ENCODE results near the gene PRCC.

PRCC gene

GRCh38 chr1:156727926-156728598 lies 39.3 kb upstream of the PRCC start, which contains the start of gene METTL25B:
Gene METTL25B (plus strand): TSS chr1:156728469. CDS start chr1:156729105, 636 bp downstream.
- TF ChIP-seq, protein P1, sequence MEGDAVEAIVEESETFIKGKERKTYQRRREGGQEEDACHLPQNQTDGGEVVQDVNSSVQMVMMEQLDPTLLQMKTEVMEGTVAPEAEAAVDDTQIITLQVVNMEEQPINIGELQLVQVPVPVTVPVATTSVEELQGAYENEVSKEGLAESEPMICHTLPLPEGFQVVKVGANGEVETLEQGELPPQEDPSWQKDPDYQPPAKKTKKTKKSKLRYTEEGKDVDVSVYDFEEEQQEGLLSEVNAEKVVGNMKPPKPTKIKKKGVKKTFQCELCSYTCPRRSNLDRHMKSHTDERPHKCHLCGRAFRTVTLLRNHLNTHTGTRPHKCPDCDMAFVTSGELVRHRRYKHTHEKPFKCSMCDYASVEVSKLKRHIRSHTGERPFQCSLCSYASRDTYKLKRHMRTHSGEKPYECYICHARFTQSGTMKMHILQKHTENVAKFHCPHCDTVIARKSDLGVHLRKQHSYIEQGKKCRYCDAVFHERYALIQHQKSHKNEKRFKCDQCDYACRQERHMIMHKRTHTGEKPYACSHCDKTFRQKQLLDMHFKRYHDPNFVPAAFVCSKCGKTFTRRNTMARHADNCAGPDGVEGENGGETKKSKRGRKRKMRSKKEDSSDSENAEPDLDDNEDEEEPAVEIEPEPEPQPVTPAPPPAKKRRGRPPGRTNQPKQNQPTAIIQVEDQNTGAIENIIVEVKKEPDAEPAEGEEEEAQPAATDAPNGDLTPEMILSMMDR (conservative IDR thresholded peaks at IDR 0.05), result no peak
- no peak for TF ChIP-seq ZFX (IDR thresholded peaks at IDR 0.05)
- H3K27ac ChIP-seq, result peak within 1 kb of the TSS; percentile 97

DNA sequence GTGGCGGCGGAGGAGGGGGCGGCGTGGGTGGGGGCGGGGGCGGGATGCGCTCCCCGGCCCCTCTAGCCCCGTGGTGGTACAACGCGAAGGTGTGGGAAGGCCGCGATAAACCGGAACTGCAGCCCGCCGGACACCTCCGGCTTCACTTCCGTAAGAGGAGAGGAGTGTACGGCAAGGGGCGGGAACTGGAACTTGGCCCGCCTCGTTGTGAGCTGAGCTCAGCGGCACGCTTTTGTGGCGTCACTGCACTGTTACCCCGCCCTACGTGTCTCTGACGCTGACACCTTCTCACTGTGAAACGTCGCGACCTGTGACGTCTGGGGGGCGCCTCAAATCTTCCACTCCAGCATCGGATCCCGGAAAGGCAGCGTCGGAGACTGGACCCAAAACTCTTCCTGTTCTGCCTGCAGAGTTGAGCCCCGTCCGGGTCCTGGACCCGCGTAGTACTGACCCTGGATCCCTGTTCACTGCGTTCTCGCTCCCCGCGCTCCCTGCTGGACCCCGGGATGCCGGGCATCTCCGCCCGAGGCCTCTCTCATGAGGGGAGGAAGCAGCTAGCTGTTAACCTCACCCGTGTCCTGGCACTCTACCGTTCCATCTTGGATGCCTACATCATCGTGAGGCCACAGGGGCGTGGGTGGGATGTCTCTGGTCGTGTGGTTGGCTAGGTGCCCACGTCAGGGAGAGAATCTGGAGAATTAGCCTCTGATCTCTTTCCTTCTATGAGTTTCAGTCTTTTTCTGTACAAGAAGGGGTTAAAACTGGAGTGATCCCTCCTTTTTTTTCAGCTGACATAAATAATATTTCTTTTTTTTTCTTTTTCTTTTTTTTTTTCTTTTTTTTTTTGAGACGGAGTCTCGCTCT lies 38.5 kb upstream of the PRCC start, which contains the start of gene ISG20L2:
Gene ISG20L2, minus strand, starts transcription at position 168 of the 864 bp plus-strand sequence. CDS start 1,114 bp downstream, outside the sequence.
- peak within 1 kb of the TSS; percentile 97 for H3K27ac ChIP-seq
- TF ChIP-seq, protein P1 (conservative IDR thresholded peaks at IDR 0.05), result no peak
- TF ChIP-seq ZFX (IDR thresholded peaks at IDR 0.05), result peak; percentile 96

DNA sequence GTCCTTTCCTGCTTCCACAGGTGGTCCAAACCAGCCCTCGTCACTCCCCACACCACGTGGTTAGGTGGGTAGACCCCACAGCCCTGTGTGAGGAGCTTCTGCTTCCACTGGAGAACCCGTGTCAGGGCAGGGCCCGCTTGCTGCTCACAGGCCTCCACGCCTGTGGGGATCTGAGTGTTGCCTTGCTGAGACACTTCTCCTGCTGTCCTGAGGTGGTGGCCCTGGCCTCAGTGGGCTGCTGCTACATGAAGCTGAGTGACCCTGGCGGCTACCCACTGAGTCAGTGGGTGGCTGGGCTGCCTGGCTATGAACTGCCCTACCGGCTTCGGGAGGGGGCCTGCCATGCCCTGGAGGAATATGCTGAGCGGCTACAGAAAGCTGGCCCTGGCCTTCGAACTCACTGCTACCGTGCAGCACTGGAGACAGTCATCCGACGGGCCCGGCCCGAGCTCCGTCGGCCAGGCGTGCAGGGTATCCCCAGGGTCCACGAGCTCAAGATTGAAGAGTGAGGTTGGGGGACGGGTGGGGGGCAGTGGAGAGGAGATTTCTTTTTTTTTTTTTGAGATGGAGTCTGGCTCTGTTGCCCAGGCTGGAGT lies 33.2 kb upstream of the PRCC start:
- H3K27ac ChIP-seq, result no peak overlapping the region

GRCh38 chr1:156738407-156738806 lies 28.9 kb upstream of the PRCC start:
- H3K27ac ChIP-seq, result no peak overlapping the region
- TF ChIP-seq, protein P1 (conservative IDR thresholded peaks at IDR 0.05), result no peak
- TF ChIP-seq ZFX (IDR thresholded peaks at IDR 0.05), result no peak

More for the DNA sequence above, 33.2 kb upstream of the PRCC start:
- TF ChIP-seq, protein P1 (conservative IDR thresholded peaks at IDR 0.05), result no peak
- TF ChIP-seq ZFX (IDR thresholded peaks at IDR 0.05), result no peak

GRCh38 chr1:156738916-156739315 lies 28.4 kb upstream of the PRCC start:
- H3K27ac ChIP-seq, result no peak overlapping the region
- no peak for TF ChIP-seq ZFX (IDR thresholded peaks at IDR 0.05)
- TF ChIP-seq, protein P1 (conservative IDR thresholded peaks at IDR 0.05), result no peak

DNA sequence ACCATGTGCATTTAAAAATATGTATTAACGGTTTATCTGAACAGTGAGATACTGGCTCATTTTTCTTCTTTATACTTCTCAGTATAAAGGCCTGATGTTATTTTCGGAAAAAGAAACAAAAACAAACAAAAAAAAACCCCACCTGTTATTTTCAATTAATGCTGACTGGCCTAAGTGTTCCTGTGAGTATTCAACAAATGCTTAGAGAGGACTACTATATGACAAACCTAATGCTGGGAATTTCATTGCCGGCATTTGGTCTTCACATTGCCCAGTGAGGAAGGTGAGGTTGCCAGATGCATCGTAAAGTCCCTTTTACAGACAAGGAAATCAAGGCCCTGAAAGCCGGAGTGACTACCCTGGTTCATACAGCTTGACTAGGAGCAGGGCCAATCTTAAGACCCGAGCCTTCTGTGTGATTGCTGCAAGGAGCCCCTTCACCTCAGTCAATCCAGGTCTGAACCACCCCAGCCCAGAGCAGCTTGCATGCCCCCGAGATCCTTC lies 27.0 kb upstream of the PRCC start:
- H3K27ac ChIP-seq, result peak overlapping the region; percentile 90

More for the DNA sequence above, 27.0 kb upstream of the PRCC start:
- TF ChIP-seq ZFX (IDR thresholded peaks at IDR 0.05), result no peak
- TF ChIP-seq, protein P1 (conservative IDR thresholded peaks at IDR 0.05), result no peak
